ENCODE data around the gene RPL29. TPM values are rescaled to one million over a fixed set of nuclear protein-coding genes. Genes with fewer than 3 reads are reported as not detected.

The RPL29 gene
- total RNA-seq, 4 donors from 2014 or later = 1,428 to 2,708 (median 2,246) TPM

DNA sequence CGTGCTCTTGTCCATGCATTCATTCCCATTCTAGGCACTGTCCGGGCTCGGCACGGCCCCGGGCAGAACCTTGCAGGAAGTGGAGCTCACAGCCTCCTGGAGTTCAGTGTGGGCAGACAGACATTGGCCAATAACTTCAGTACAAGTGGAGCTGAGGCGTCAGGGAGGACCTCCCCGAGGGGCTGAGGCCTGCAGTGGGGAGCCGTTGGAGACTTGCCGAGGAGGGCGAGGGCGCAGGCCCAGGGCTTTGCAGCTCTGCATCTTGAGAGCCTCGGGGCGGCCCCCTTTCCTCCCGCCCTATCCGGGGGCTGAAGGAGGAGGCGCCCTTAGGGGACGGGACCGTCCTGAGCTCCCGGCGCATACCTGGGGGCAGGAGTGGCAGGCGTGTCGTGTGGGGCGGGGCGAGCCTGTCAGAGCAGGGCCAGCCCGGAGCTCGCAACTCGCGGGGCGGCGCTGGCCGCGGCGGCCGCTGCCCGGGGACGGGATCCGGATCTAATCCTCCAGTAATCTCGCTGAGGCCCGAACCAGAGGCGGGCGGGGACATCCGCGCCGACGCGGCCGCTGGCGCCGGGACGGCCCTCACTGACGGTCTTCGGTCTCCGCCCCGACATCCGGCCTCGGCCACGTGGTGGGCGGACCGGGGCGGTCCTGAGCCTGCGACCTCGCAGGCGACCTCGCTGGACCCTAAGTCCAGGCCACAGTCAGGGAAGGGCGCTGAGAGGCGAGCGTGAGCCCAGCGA, 12.7 kb downstream of the RPL29 start, which contains the start of gene ACY1:
Gene ACY1, plus strand, starts transcription at position 698 of the 740 bp plus-strand sequence. CDS start 530 bp downstream, outside the sequence.
- Histone ChIP-seq H3K27ac (peak within 1 kb of the TSS; percentile 91), H3K9me3 (no peaks in the 10 kb centered on the region), H3K4me3 (peak within 1 kb of the TSS; percentile 59), H3K27me3 (no peaks in the 10 kb centered on the region), H3K4me1 (peaks cover 33% of the 10 kb centered on the region), H3K36me3 (peaks cover 5% of the 10 kb centered on the region)
- TF ChIP-seq POLR2AphosphoS5 (IDR thresholded peaks at IDR 0.05) (peak in 1 of 3 donors; percentile 43), EP300 (IDR thresholded peaks at IDR 0.05) (no peak)
- peak; percentile 91 for DNase-seq (ENCODE audit: low spot score in 2 of 2)
- WGBS = 1% methylated on average over 17 of the region's 68 CpGs

DNA sequence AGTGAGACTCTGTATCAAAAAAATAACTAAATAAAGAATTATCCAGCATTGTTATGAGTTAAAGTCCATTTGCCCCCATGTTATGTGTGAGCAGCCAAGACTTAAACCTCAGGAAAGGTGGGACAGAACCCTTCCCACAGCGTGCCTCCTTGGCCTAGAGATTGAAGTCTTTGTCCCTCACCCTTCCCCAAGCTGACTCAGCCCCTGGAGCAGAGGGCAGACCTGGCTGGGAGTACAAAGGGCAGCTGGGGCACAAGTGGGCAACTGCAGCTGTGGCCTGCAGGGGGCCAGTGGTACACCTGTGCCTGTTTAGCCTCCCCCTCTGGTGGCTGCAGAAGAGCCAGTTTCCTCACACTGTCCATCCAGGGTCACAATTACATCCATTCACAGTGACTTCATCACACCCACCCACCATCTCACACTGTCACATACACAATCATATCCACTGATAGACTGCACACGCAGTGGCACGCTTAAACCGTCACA, 13.3 kb downstream of the RPL29 start:
- DNase-seq (ENCODE audit: low spot score in 2 of 2) = no peak
- WGBS = 13% methylated on average over 4 of the region's 4 CpGs
- Histone ChIP-seq H3K27ac (peak overlapping the region; percentile 91), H3K9me3 (no peaks in the 10 kb centered on the region), H3K4me3 (peak overlapping the region; percentile 59), H3K4me1 (peaks cover 39% of the 10 kb centered on the region), H3K36me3 (peaks cover 5% of the 10 kb centered on the region), H3K27me3 (no peaks in the 10 kb centered on the region)
- TF ChIP-seq, protein P1, sequence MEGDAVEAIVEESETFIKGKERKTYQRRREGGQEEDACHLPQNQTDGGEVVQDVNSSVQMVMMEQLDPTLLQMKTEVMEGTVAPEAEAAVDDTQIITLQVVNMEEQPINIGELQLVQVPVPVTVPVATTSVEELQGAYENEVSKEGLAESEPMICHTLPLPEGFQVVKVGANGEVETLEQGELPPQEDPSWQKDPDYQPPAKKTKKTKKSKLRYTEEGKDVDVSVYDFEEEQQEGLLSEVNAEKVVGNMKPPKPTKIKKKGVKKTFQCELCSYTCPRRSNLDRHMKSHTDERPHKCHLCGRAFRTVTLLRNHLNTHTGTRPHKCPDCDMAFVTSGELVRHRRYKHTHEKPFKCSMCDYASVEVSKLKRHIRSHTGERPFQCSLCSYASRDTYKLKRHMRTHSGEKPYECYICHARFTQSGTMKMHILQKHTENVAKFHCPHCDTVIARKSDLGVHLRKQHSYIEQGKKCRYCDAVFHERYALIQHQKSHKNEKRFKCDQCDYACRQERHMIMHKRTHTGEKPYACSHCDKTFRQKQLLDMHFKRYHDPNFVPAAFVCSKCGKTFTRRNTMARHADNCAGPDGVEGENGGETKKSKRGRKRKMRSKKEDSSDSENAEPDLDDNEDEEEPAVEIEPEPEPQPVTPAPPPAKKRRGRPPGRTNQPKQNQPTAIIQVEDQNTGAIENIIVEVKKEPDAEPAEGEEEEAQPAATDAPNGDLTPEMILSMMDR (IDR thresholded peaks at IDR 0.05) = peak in 1 of 2 donors; percentile 20
- no peak for TF ChIP-seq POLR2A (IDR thresholded peaks at IDR 0.05)

DNA sequence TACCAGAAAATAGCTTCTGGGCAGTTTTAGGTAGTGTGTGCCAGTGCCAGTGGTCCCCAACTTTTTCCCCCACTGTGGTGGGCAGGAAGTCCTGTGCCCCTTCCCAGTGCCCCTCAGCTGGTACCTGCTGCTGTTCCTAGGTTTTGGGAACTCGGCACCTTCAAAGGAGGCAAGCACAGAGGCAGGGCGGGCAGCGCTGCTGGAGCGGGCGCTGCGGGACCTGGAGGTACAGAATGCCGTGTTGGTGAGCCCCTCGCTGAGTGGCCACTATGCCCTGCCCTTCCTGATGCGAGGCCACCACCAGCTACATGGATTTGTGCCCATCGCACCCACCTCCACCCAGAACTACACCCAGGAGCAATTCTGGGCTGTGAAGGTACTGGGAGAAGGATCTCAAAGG, 15.4 kb downstream of the RPL29 start:
- no peaks in the 10 kb centered on the region for H3K9me3 ChIP-seq
- no peaks in the 10 kb centered on the region for H3K27me3 ChIP-seq
- 100% methylated on average over 2 of the region's 10 CpGs for WGBS
- H3K27ac ChIP-seq = no peak overlapping the region
- DNase-seq (ENCODE audit: low spot score in 2 of 2) = no peak
- peaks cover 5% of the 10 kb centered on the region for H3K36me3 ChIP-seq
- TF ChIP-seq, protein P1 (IDR thresholded peaks at IDR 0.05) = no peak
- TF ChIP-seq POLR2AphosphoS5 (IDR thresholded peaks at IDR 0.05) = no peak
- no peak for TF ChIP-seq POLR2A (IDR thresholded peaks at IDR 0.05)
- no peak for TF ChIP-seq EP300 (IDR thresholded peaks at IDR 0.05)
- H3K4me3 ChIP-seq = no peak overlapping the region
- H3K4me1 ChIP-seq = peaks cover 59% of the 10 kb centered on the region

DNA sequence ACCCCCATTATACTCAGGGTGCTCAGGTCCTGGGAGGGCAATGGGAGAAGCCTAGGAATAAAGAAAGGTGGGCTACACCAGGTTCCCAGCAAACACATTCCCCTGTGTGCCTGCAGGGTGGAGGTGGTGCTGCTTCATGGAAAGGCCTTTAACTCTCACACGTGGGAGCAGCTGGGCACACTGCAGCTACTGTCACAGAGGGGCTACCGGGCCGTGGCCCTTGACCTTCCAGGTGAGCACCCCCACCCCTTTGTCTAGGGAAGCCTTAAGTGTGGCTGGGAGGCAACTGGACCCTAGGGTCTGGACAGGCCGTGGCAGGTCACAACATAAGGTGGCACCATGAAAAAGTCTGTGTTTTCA, 17.6 kb downstream of the RPL29 start:
- H3K9me3 ChIP-seq = no peaks in the 10 kb centered on the region
- no peak for DNase-seq (ENCODE audit: low spot score in 2 of 2)
- no peak overlapping the region for H3K27ac ChIP-seq
- peaks cover 5% of the 10 kb centered on the region for H3K36me3 ChIP-seq
- peaks cover 66% of the 10 kb centered on the region for H3K4me1 ChIP-seq
- TF ChIP-seq EP300 (IDR thresholded peaks at IDR 0.05) (no peak), POLR2A (IDR thresholded peaks at IDR 0.05) (no peak), POLR2AphosphoS5 (IDR thresholded peaks at IDR 0.05) (no peak)
- TF ChIP-seq, protein P1 (IDR thresholded peaks at IDR 0.05) = no peak
- WGBS = 55% methylated on average over 4 of the region's 4 CpGs
- H3K27me3 ChIP-seq = no peaks in the 10 kb centered on the region
- no peak overlapping the region for H3K4me3 ChIP-seq

DNA sequence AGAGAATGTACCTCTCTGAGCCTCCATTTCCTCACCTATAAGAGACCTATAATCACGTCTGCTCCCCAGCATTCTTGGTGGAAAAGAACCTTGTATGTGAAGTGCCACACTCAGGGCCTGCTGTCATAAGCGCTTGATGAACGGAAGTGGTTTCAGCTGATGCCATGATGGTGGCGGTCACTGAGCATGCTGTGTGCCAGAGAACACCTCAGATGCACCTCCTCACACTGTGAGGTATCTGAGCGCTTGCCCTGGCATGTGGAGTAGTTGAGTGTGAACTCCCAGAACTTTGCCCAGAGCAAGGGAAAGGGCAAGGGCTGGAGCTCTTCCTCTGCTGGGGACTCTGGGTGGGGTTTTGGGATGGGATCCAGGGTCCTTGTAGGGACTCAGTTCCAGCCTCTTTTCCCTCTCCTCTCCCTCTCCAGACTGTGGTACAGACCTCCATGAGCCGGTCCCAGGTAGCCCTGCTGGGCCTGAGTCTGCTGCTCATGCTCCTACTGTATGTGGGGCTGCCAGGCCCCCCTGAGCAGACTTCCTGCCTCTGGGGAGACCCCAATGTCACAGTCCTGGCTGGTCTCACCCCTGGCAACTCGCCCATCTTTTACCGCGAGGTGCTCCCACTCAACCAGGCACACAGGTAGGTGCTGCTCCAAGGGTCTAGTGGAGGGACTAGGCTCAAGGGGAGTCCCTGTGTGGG, 18.1 kb downstream of the RPL29 start:
- DNase-seq (ENCODE audit: low spot score in 2 of 2) = no peak
- Histone ChIP-seq H3K27me3 (no peaks in the 10 kb centered on the region), H3K9me3 (no peaks in the 10 kb centered on the region), H3K27ac (no peak overlapping the region), H3K36me3 (peaks cover 5% of the 10 kb centered on the region), H3K4me3 (no peak overlapping the region), H3K4me1 (peaks cover 69% of the 10 kb centered on the region)
- TF ChIP-seq EP300 (IDR thresholded peaks at IDR 0.05) (no peak), POLR2AphosphoS5 (IDR thresholded peaks at IDR 0.05) (no peak), POLR2A (IDR thresholded peaks at IDR 0.05) (no peak)
- TF ChIP-seq, protein P1 (IDR thresholded peaks at IDR 0.05) = no peak
- WGBS = 53% methylated on average over 9 of the region's 9 CpGs

Data from suprapubic skin (tissue), 4 donors.